GM23338 (cell line): Measurements from ENCODE around the gene SLC3A2. TPM values are rescaled to one million over a fixed set of nuclear protein-coding genes. Genes with fewer than 3 reads are reported as not detected.

Source experiments
- ATAC-seq: fragments of 200-7000 bp; cut with Tn5 transposase; 3 replicates; pipeline ENCODE4 v1.9.1; 2020
- DNase-seq: peaks from one replicate; pipeline ENCODE4 v3.0.0-alpha.2; 2015; ENCODE audit warnings: low spot score
- H2AFZ ChIP-seq: fragments of 200-600 bp; sonication (generic); 2 replicates; pipeline ENCODE4 v1.8.0; 2016; ENCODE audit warnings: antibody characterized with exemption, mild to moderate bottlenecking, moderate library complexity
- H3F3A ChIP-seq: fragments of 200-600 bp; sonication (generic); replicated peaks from 2 replicates; pipeline ENCODE4 v1.8.0; 2017; ENCODE audit warnings: antibody characterized with exemption, mixed run types, low read depth
- H3K27ac ChIP-seq: fragments of 200-600 bp; sonication (generic); 2 replicates; pipeline ENCODE4 v1.6.1; 2016; ENCODE audit warnings: low read depth
- H3K27me3 ChIP-seq: fragments of 200-600 bp; sonication (generic); 2 replicates; pipeline ENCODE4 v1.8.0; 2016; ENCODE audit warnings: mild to moderate bottlenecking, mixed run types, moderate library complexity; ENCODE audit not compliant: insufficient read depth
- H3K36me3 ChIP-seq: fragments of 200-600 bp; sonication (generic); 2 replicates; pipeline ENCODE4 v1.8.0; 2016; ENCODE audit warnings: mild to moderate bottlenecking; ENCODE audit not compliant: insufficient read depth
- H3K4me1 ChIP-seq: fragments of 200-600 bp; sonication (generic); 2 replicates; pipeline ENCODE4 v1.8.0; 2016; ENCODE audit warnings: mild to moderate bottlenecking, moderate library complexity; ENCODE audit not compliant: insufficient read depth
- H3K4me2 ChIP-seq: fragments of 200-600 bp; sonication (generic); 2 replicates; pipeline ENCODE4 v1.7.1; 2017; ENCODE audit warnings: mixed run types
- H3K4me3 ChIP-seq: fragments of 200-600 bp; sonication (generic); 2 replicates; pipeline ENCODE4 v1.6.1; 2016; ENCODE audit warnings: mixed run types
- H3K79me2 ChIP-seq: fragments of 200-600 bp; sonication (generic); replicated peaks from 2 replicates; pipeline ENCODE4 v1.8.0; 2017; ENCODE audit warnings: mild to moderate bottlenecking; ENCODE audit not compliant: insufficient read depth
- H3K9me2 ChIP-seq: fragments of 200-600 bp; sonication (generic); 2 replicates; pipeline ENCODE4 v1.8.0; 2017; ENCODE audit not compliant: insufficient read depth
- H4K20me1 ChIP-seq: fragments of 200-600 bp; sonication (generic); replicated peaks from 2 replicates; pipeline ENCODE4 v1.8.0; 2017; ENCODE audit warnings: mild to moderate bottlenecking; ENCODE audit not compliant: insufficient read depth
- H3K27ac Mint-ChIP-seq: 2 replicates; pipeline ENCODE4 v1.8.0; 2020; ENCODE audit warnings: inconsistent platforms, mild to moderate bottlenecking, moderate library complexity, mixed read lengths
- H3K27me3 Mint-ChIP-seq: 3 replicates; pipeline ENCODE4 v1.8.0; 2022; ENCODE audit warnings: low read depth, mild to moderate bottlenecking, moderate library complexity, mixed read lengths, inconsistent platforms; ENCODE audit not compliant: insufficient read depth, poor library complexity
- H3K36me3 Mint-ChIP-seq: 3 replicates; pipeline ENCODE4 v1.8.0; 2021; ENCODE audit warnings: low read depth, mild to moderate bottlenecking, inconsistent platforms, moderate library complexity, mixed read lengths
- H3K4me1 Mint-ChIP-seq: 3 replicates; pipeline ENCODE4 v1.8.0; 2020; ENCODE audit warnings: mild to moderate bottlenecking, inconsistent platforms, mixed read lengths
- H3K4me3 Mint-ChIP-seq: 3 replicates; pipeline ENCODE4 v1.8.0; 2021; ENCODE audit warnings: moderate library complexity, mild to moderate bottlenecking, inconsistent platforms, mixed read lengths
- H3K9me3 Mint-ChIP-seq: 3 replicates; pipeline ENCODE4 v1.8.0; 2020; ENCODE audit warnings: moderate library complexity, mild to moderate bottlenecking, inconsistent platforms, mixed read lengths
- CREB1 ChIP-seq: fragments of 250-450 bp; sonication (Bioruptor Pico); IDR thresholded peaks from 2 replicates; pipeline ENCODE4 v1.5.0; 2020; ENCODE audit warnings: low read depth, mild to moderate bottlenecking, moderate library complexity
- CTCF ChIP-seq, 2 experiments: fragments of 200-600 bp in 1 of 2; sonication (generic) in 1 of 2; conservative IDR thresholded peaks; 2 replicates each; pipeline versions ENCODE4 v1.5.1 to v1.6.1; 2016 to 2017; ENCODE audit warnings: antibody characterized with exemption in 2 of 2, low read depth in 2 of 2, mild to moderate bottlenecking in 2 of 2, moderate library complexity in 1 of 2
- ETS1 ChIP-seq: IDR thresholded peaks from 2 replicates; pipeline ENCODE4 v1.6.1; 2016; ENCODE audit warnings: antibody characterized with exemption
- EZH2 ChIP-seq: fragments of 200-600 bp; sonication (generic); IDR thresholded peaks from one replicate; pipeline ENCODE4 v1.8.0; 2017; ENCODE audit warnings: antibody characterized with exemption, mild to moderate bottlenecking, low read depth; ENCODE audit not compliant: unreplicated experiment
- EZH2phosphoT487 ChIP-seq: fragments of 200-600 bp; sonication (generic); IDR thresholded peaks from one replicate; pipeline ENCODE4 v1.8.1; 2018; ENCODE audit warnings: antibody characterized with exemption; ENCODE audit not compliant: unreplicated experiment
- JUNB ChIP-seq: IDR thresholded peaks from one replicate; pipeline ENCODE4 v1.6.1; 2016; ENCODE audit warnings: antibody characterized with exemption; ENCODE audit not compliant: unreplicated experiment
- NANOG ChIP-seq: IDR thresholded peaks from 2 replicates; pipeline ENCODE4 v1.6.1; 2016; ENCODE audit warnings: antibody characterized with exemption, borderline replicate concordance
- POLR2AphosphoS5 ChIP-seq: IDR thresholded peaks from 2 replicates; pipeline ENCODE4 v1.6.1; 2016; ENCODE audit warnings: antibody characterized with exemption, low read depth
- REST ChIP-seq: IDR thresholded peaks from one replicate; pipeline ENCODE4 v1.6.1; 2018; ENCODE audit warnings: antibody characterized with exemption; ENCODE audit not compliant: unreplicated experiment
- STAT1 ChIP-seq: IDR thresholded peaks from one replicate; pipeline ENCODE4 v1.6.1; 2016; ENCODE audit warnings: antibody characterized with exemption; ENCODE audit not compliant: unreplicated experiment
- ZNF114 ChIP-seq: fragments of 250-450 bp; sonication (Bioruptor Pico); IDR thresholded peaks from 2 replicates; pipeline ENCODE4 v1.5.0; 2020; ENCODE audit warnings: mild to moderate bottlenecking, moderate library complexity
- ZNF331 ChIP-seq: fragments of 250-450 bp; sonication (Bioruptor Pico); IDR thresholded peaks from 2 replicates; pipeline ENCODE4 v1.5.0; 2020; ENCODE audit warnings: low read depth, mild to moderate bottlenecking, moderate library complexity
- ZNF462 ChIP-seq: fragments of 250-450 bp; sonication (Bioruptor Pico); IDR thresholded peaks from 2 replicates; pipeline ENCODE4 v1.5.0; 2020; ENCODE audit warnings: mild to moderate bottlenecking, moderate library complexity
- polyA plus RNA-seq: library from polyadenylated mRNA; unstranded; fragments of >200 nt; fragmentation: Nextera tagmentation; extraction: Ambion mirVana; gene quantifications from 2 replicates; pipeline ENCODE4 v1.2.1, GENCODE V29; 2016
- total RNA-seq: library from RNA; depleted of rRNA; stranded (reverse); fragments of >200 nt; shearing (Covaris generic); gene quantifications from 2 replicates; pipeline ENCODE4 v1.2.3, GENCODE V29; 2014

SLC3A2 gene
- total and polyA plus RNA-seq, 2 experiments from 2014 or later: 240 to 425 TPM

GRCh38 chr11:62858201-62858600, 22.5 kb upstream of the SLC3A2 start:
- H3K4me2 ChIP-seq: peak overlapping the region; percentile 88
- Mint-ChIP-seq H3K9me3 (peaks cover 17% of the 10 kb centered on the region), H3K4me3 (peak overlapping the region; percentile 98), H3K27ac (peak overlapping the region; percentile 100), H3K36me3 (peaks cover 87% of the 10 kb centered on the region), H3K4me1 (peaks cover 55% of the 10 kb centered on the region), H3K27me3 (peaks cover 48% of the 10 kb centered on the region)
- peaks cover 55% of the 10 kb centered on the region for H3F3A ChIP-seq
- no peak overlapping the region for H2AFZ ChIP-seq
- H3K27me3 ChIP-seq: no peaks in the 10 kb centered on the region
- no peak for TF ChIP-seq EZH2
- no peak for TF ChIP-seq EZH2phosphoT487
- no peak for TF ChIP-seq ZNF462 (CRISPR knock-in tag)
- TF ChIP-seq REST: no peak
- no peak for TF ChIP-seq POLR2AphosphoS5
- TF ChIP-seq ETS1: no peak
- no peak for TF ChIP-seq STAT1
- no peak for TF ChIP-seq JUNB
- no peak for TF ChIP-seq CREB1 (CRISPR knock-in tag)
- no peak for TF ChIP-seq ZNF114 (CRISPR knock-in tag)
- TF ChIP-seq ZNF331 (CRISPR knock-in tag): no peak
- TF ChIP-seq CTCF (conservative IDR thresholded peaks at IDR 0.05; ENCODE audit: low read depth in 2 of 2): no peak
- no peak for TF ChIP-seq NANOG
- no peak for DNase-seq
- peaks cover 29% of the 10 kb centered on the region for H3K36me3 ChIP-seq
- H3K4me3 ChIP-seq: peak overlapping the region; percentile 100
- peaks cover 43% of the 10 kb centered on the region for H4K20me1 ChIP-seq
- H3K4me1 ChIP-seq: peaks cover 62% of the 10 kb centered on the region
- peak overlapping the region; percentile 94 for H3K27ac ChIP-seq
- no peaks in the 10 kb centered on the region for H3K9me2 ChIP-seq
- no peak for ATAC-seq
- H3K79me2 ChIP-seq: peaks cover 97% of the 10 kb centered on the region
